CD14-positive monocyte (primary cell): ENCODE measurements around the gene DHX30. TPM values are rescaled to one million over a fixed set of nuclear protein-coding genes. Genes with fewer than 3 reads are reported as not detected.

Source experiments
- DNase-seq, 3 donors: peaks; one replicate each; pipeline ENCODE4 v3.0.0-alpha.2; 2011 to 2022
- H2AFZ ChIP-seq: 2 replicates; pipeline ENCODE4 v1.6.0; 2012; ENCODE audit warnings: mild to moderate bottlenecking, low read depth, low read length, inconsistent platforms; ENCODE audit not compliant: insufficient read depth, poor library complexity, severe bottlenecking
- H3K27ac ChIP-seq, 2 donors: 1 replicate in 1 of 2; 2 replicates in 1 of 2; pipeline ENCODE4 v1.5.1; 2012 to 2013; ENCODE audit warnings: low read length in 2 of 2, control low read depth in 1 of 2, inconsistent platforms in 1 of 2, low read depth in 1 of 2, mild to moderate bottlenecking in 1 of 2
- H3K27me3 ChIP-seq, 2 donors: one replicate each; pipeline versions ENCODE4 v1.6.0 to v1.6.1; 2011 to 2013; ENCODE audit warnings: low read length in 2 of 2; ENCODE audit not compliant: control insufficient read depth in 2 of 2, insufficient read depth in 2 of 2
- H3K36me3 ChIP-seq, 2 donors: replicated peaks in 1 of 2; 1 replicate in 1 of 2; 2 replicates in 1 of 2; pipeline versions ENCODE4 v1.5.1 to v1.6.1; 2012 to 2013; ENCODE audit warnings: low read length in 2 of 2, control low read depth in 1 of 2, inconsistent platforms in 1 of 2, mild to moderate bottlenecking in 1 of 2; ENCODE audit not compliant: insufficient read depth in 2 of 2, control insufficient read depth in 1 of 2
- H3K4me1 ChIP-seq, 2 donors: 1 replicate in 1 of 2; 2 replicates in 1 of 2; pipeline versions ENCODE4 v1.5.1 to v1.6.1; 2012 to 2013; ENCODE audit warnings: low read length in 2 of 2, control low read depth in 1 of 2, inconsistent platforms in 1 of 2, mild to moderate bottlenecking in 1 of 2, moderate library complexity in 1 of 2; ENCODE audit not compliant: insufficient read depth in 2 of 2, control insufficient read depth in 1 of 2
- H3K4me2 ChIP-seq: replicated peaks from 2 replicates; pipeline ENCODE3; 2012; ENCODE audit warnings: low read length, moderate library complexity, mild to moderate bottlenecking; ENCODE audit not compliant: poor library complexity, severe bottlenecking; ENCODE audit errors: extremely low read depth
- H3K4me3 ChIP-seq, 3 experiments: fragments of 200-600 bp in 1 of 3; sonication (generic) in 1 of 3; replicated peaks in 1 of 3; 1 replicate in 2 of 3; 2 replicates in 1 of 3; pipeline ENCODE4 v1.5.1; 2011 to 2013; ENCODE audit warnings: low read length in 3 of 3, mild to moderate bottlenecking in 3 of 3, control low read depth in 2 of 3, low read depth in 2 of 3, inconsistent platforms in 1 of 3, moderate library complexity in 1 of 3
- H3K79me2 ChIP-seq: 2 replicates; pipeline ENCODE4 v1.6.0; 2012; ENCODE audit warnings: mild to moderate bottlenecking, control low read depth, inconsistent platforms, low read length, moderate library complexity; ENCODE audit not compliant: insufficient read depth
- H3K9ac ChIP-seq: 2 replicates; pipeline ENCODE4 v1.6.0; 2017; ENCODE audit warnings: low read length, mild to moderate bottlenecking; ENCODE audit not compliant: insufficient read depth, poor library complexity, severe bottlenecking
- H3K9me3 ChIP-seq, 2 donors: replicated peaks in 1 of 2; 1 replicate in 1 of 2; 2 replicates in 1 of 2; pipeline versions ENCODE4 v1.5.1 to v1.6.1; 2012 to 2013; ENCODE audit warnings: low read length in 2 of 2, control low read depth in 1 of 2; ENCODE audit not compliant: control insufficient read depth in 1 of 2, insufficient read depth in 1 of 2
- H4K20me1 ChIP-seq: 2 replicates; pipeline ENCODE4 v1.6.0; 2012; ENCODE audit warnings: mild to moderate bottlenecking, low read length, control low read depth, moderate library complexity; ENCODE audit not compliant: insufficient read depth
- H3K27ac Mint-ChIP-seq, 7 donors: one replicate each; pipeline ENCODE4 v1.8.0; 2020; ENCODE audit warnings: mild to moderate bottlenecking in 7 of 7, mixed read lengths in 7 of 7, moderate library complexity in 6 of 7, inconsistent platforms in 2 of 7
- H3K27me3 Mint-ChIP-seq, 3 donors: one replicate each; pipeline ENCODE4 v1.8.0; 2021 to 2022; ENCODE audit warnings: low read depth in 3 of 3, mild to moderate bottlenecking in 3 of 3, mixed read lengths in 3 of 3, moderate library complexity in 3 of 3, inconsistent platforms in 1 of 3
- H3K36me3 Mint-ChIP-seq, 2 donors: one replicate each; pipeline ENCODE4 v1.8.0; 2020; ENCODE audit warnings: mixed read lengths in 2 of 2, inconsistent platforms in 1 of 2, mild to moderate bottlenecking in 1 of 2
- H3K4me1 Mint-ChIP-seq: one replicate; pipeline ENCODE4 v1.8.0; 2020; ENCODE audit warnings: mild to moderate bottlenecking, mixed read lengths
- H3K4me3 Mint-ChIP-seq, 2 donors: one replicate each; pipeline ENCODE4 v1.8.0; 2020; ENCODE audit warnings: mild to moderate bottlenecking in 2 of 2, mixed read lengths in 2 of 2, moderate library complexity in 1 of 2
- H3K9me3 Mint-ChIP-seq, 7 donors: one replicate each; pipeline ENCODE4 v1.8.0; 2020 to 2022; ENCODE audit warnings: mixed read lengths in 7 of 7, mild to moderate bottlenecking in 6 of 7, moderate library complexity in 6 of 7, inconsistent platforms in 2 of 7
- CTCF ChIP-seq: fragments of 200-600 bp; IDR thresholded peaks from one replicate; pipeline ENCODE4 v1.8.0; 2022; ENCODE audit warnings: antibody characterized with exemption, mild to moderate bottlenecking
- WGBS: methylation state at CpG from one replicate; pipeline ENCODE4 v1.1.5; 2013; ENCODE audit warnings: missing lambda C conversion rate; ENCODE audit not compliant: insufficient coverage; 5-methylcytosine and 5-hydroxymethylcytosine counted together
- intact Hi-C, 2 donors: fragments of 100-400 bp; cut with micrococcal nuclease; formaldehyde crosslinking; loops; one replicate each; pipeline versions ENCODE4 v1.15.0 to v1.15.1; 2023
- polyA plus RNA-seq, 3 donors: library from polyadenylated mRNA; depleted of rRNA in 1 of 3; unstranded in 2 of 3; stranded (reverse) in 1 of 3; fragments of 300-500 nt in 2 of 3; fragments of >200 nt in 1 of 3; fragmentation: Illumina TruSeq in 2 of 3; gene quantifications; 1 replicate in 2 of 3; 2 replicates in 1 of 3; pipeline ENCODE4 v1.2.3, GENCODE V29; 2012 to 2021

DHX30 gene
- polyA plus RNA-seq, 3 donors: 19.4 to 43.9 (median 20.1) TPM

DNA sequence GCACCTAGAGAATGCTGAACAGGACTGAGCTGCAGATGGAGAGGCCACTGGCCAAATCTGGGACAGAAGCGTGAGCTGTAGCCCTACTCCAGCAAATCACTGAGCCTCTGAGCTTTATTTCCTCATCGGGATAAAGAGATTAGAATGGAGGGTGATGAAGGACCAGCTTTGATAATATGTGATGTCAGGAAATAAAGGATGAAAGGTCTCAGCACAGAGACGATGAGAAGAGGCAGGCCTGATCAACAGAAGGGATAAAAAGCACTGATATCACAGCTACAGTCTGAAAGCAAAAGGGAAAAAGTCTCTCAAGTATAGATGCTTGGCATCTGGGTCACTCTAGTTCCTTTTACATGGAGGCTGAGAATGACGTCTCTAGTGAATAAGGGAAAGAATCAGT, 70.0 kb downstream of the DHX30 start:
- H3K79me2 ChIP-seq: no peaks in the 10 kb centered on the region
- no peaks in the 10 kb centered on the region for H3K9me3 ChIP-seq
- no peaks in the 10 kb centered on the region for H3K4me1 Mint-ChIP-seq
- no peak overlapping the region for H3K27ac Mint-ChIP-seq
- H3K36me3 ChIP-seq: peaks cover 53 to 93% of the 10 kb centered on the region in 2 donors
- no peak overlapping the region for H3K4me3 Mint-ChIP-seq
- H3K27ac ChIP-seq: no peak overlapping the region
- no peak overlapping the region for H3K9ac ChIP-seq
- H3K27me3 Mint-ChIP-seq: no peaks in the 10 kb centered on the region
- no peak overlapping the region for H3K4me3 ChIP-seq
- DNase-seq: no peak
- 100% methylated on average over 3 of the region's 4 CpGs for WGBS
- H3K9me3 Mint-ChIP-seq: no peaks in the 10 kb centered on the region
- H3K36me3 Mint-ChIP-seq: peaks cover 59 to 69% of the 10 kb centered on the region in 2 donors
- TF ChIP-seq CTCF: no peak
- no peaks in the 10 kb centered on the region for H3K4me1 ChIP-seq
- no peaks in the 10 kb centered on the region for H4K20me1 ChIP-seq
- H2AFZ ChIP-seq: no peak overlapping the region
- intact Hi-C loops: no loop called here
- H3K4me2 ChIP-seq: no peak overlapping the region
- H3K27me3 ChIP-seq: no peaks in the 10 kb centered on the region

GRCh38 chr3:47874438-47874837, 71.5 kb downstream of the DHX30 start:
- Histone ChIP-seq H3K27ac (no peak overlapping the region), H3K79me2 (no peaks in the 10 kb centered on the region), H3K4me2 (no peak overlapping the region), H3K4me1 (no peaks in the 10 kb centered on the region), H3K4me3 (no peak overlapping the region), H3K9ac (no peak overlapping the region), H2AFZ (no peak overlapping the region), H3K36me3 (peaks cover 38 to 78% of the 10 kb centered on the region in 2 donors), H3K27me3 (no peaks in the 10 kb centered on the region), H3K9me3 (no peaks in the 10 kb centered on the region), H4K20me1 (no peaks in the 10 kb centered on the region)
- no CpG with 5 or more reads among the region's 2 CpGs for WGBS
- H3K27me3 Mint-ChIP-seq: no peaks in the 10 kb centered on the region
- H3K4me3 Mint-ChIP-seq: no peak overlapping the region
- TF ChIP-seq CTCF: no peak
- H3K36me3 Mint-ChIP-seq: peaks cover 50 to 60% of the 10 kb centered on the region in 2 donors
- no peaks in the 10 kb centered on the region for H3K9me3 Mint-ChIP-seq
- intact Hi-C loops: no loop called here
- DNase-seq: no peak
- H3K27ac Mint-ChIP-seq: no peak overlapping the region
- no peaks in the 10 kb centered on the region for H3K4me1 Mint-ChIP-seq
